Sciatic nerve (tissue), 2 donors: ENCODE measurements around the gene NID1. TPM values are rescaled to one million over a fixed set of nuclear protein-coding genes. Genes with fewer than 3 reads are reported as not detected.
"Not testable (repeated sequence)": the region's sequence is repeated elsewhere in the genome, so short reads cannot be mapped to it uniquely, and the experiment has no call there.

Experiments used
- ATAC-seq: fragments of 200-7000 bp; cut with Tn5 transposase; one replicate; pipeline ENCODE4 v1.9.1; 2020; ENCODE audit warnings: mild to moderate bottlenecking, moderate library complexity
- DNase-seq: peaks from one replicate; pipeline ENCODE4 v3.0.0-alpha.2; 2020; ENCODE audit warnings: low spot score
- intact Hi-C: fragments of 100-400 bp; cut with DNase I; formaldehyde crosslinking; loops from one replicate; pipeline ENCODE4 v1.14.2; 2022
- total RNA-seq: library from RNA; stranded (reverse); fragmentation: NEBNext Ultra II Directional; extraction: Animal tissue kit (Norgen Biotek cat#: 25700); gene quantifications from one replicate; pipeline ENCODE4 v1.2.1, GENCODE V29; 2021
- donor health status: DM: no; HTN: no; CAD: no.
- donor health status: DM: no; HTN: no; CAD: no.

NID1 gene
- total RNA-seq, 1 donor from 2014 or later, result 87.6 TPM

DNA sequence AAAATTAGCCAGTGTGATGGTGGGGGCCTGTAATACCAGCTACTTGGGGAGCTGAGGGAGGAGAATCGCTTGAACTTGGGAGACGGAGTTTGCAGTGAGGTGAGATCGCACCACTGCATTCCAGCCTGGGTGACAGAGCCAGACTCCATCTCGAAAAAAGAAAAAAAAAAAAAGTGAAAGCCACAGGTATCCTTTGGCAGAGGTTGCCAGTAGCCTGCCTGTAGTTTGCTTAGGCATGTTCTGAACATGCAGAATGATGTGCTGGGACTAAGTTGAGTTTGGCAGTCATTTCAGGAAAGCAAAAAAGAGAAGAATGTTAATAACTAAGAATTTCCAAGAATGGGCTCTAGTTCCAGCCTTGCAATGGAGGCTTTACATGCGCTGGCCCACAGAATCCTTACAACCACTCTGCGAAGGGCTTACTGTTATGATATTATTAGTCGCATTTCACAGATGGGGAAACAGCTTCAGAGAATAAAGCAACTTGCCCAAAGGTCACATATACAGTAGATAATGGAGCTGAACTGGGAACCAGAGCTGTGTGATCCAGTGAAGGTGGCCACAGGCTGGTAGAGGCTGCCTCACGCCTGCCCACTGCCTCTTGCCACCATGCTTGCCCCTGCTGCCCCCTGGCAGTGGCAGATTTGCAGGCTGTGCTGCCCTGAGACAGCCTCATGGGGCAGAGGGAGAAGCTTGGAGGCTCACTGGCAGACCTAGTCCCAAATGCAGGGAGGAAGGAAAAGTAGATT, 131.7 kb downstream of the NID1 start:
- intact Hi-C loops, result no loop called here
- peak; percentile 29 for ATAC-seq
- DNase-seq, result no peak

DNA sequence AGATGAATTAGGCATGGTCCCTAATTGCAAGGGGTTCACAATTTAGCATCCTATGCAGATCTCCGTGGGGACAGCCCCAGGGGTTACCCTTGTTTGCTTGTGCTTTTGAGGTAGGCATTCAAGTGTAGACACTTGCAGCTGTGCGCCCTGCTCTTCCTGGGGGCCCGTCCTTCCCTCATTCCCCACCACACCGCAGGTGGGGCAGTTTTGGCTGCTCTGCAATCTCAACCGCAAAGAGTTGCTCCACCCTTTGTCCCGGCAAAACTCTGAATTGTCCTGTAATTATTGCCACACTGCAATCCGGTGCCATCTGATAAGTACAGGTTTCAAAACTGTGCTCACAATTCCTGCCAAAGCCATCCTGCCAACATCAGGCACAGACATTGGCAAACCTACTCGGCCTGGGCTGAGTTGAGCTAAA, 132.8 kb downstream of the NID1 start:
- intact Hi-C loops, result no loop called here
- DNase-seq (no peak), ATAC-seq (no peak)

DNA sequence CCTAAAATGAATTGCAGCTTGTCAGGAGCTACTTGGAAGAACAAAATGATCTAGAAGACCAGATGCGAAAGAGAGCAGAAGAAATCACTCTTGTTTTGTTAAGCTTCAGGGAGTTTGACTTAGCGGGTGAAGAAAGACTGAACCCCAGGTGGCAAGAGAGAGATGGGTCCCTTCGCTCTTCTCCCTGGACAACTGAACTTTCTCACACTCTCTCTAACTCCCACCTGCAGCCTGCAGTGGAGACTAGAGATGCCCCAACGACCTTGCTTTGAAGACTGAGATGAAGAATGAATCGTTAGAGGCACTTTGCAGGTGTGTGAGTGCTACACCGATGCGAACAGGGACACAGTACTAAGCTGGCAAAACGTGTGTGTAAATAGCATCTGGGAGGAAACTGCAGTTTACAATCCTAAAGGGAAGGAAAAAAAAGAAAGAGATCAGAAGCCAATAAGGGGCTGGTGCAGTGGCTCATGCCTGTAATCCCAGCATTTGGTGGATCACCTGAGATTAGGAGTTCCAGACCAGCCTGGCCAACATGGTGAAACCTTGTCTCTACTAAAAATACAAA, 133.6 kb downstream of the NID1 start:
- no peak for ATAC-seq
- intact Hi-C loops, result no loop called here
- no peak for DNase-seq

DNA sequence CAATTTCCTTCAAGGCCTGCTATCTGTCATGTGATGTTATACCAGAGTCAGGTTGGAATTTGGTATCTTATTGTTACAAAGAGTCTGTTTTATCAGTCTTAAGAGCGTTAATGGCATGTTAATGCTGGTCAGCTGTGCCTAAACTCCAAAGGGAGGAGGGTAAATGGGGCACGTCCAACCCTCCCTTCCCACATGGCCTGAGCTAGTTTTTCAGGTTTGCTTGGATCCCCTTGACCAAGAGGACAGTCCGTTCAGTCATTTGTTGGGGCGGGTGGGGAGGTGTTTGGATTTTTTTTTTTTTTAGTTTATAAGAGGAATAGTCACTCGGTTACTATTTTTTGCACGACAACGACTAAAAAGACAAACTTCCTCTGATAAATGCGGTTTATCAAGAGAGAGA, 134.3 kb downstream of the NID1 start:
- ATAC-seq (no peak), DNase-seq (no peak)
- intact Hi-C loops, result no loop called here

DNA sequence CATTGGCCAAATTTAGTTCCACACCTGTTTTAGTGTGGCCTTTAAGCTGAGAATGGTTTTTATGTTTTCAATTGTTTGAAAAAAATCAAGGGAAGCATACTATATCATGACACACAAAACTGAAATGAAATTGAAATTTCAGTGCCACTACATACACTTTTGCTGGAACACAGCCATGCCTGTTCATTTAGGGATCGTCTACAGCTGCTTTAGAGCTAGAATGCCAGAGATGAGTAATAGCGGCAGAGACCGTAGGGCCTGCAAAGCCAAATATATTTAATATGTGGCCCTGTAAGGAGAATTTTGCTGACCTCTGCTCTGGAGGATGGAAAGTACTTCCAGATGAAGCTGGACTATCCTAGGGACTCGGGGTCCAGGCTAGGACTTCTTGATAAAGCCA, 135.7 kb downstream of the NID1 start:
- no peak for DNase-seq
- intact Hi-C loops, result no loop called here
- no peak for ATAC-seq

DNA sequence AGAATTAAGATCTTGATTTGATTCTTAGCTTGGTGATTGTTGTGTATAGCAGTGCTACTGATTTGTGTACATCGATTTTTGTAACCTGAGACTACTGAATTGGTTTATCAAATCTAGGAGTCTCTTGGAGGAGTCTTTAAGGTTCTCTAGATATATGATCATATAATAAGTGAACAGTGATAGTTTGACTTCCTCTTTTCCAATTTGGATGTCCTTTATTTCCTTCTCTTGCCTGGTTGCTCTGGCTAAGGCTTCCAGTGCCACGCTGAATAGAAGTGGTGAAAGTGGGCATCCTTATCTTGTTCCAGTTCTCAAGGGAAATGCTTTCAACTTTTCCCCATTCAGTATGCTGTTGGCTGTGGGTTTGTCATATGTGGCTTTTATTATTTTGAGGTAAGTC, 136.7 kb downstream of the NID1 start:
- intact Hi-C loops, result no loop called here
- DNase-seq (no peak), ATAC-seq (no peak)

DNA sequence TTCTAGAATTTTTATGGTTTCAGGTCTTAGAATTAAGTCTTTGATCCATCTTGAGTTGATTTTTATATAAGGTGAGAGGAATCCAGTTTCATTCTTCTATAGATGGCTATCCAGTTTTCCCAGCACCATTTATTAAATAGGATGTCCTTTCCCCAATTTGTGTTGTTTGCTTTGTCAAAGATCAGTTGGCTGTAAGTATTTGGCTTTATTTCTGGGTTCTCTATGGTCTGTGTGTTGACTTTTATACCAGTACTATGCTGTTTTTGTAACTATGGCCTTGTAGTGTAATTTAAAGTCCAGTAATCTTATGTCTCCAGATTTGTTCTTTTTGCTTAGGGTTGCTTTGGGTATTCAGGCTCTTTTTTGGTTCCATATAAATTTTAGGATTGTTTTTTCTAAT, 137.3 kb downstream of the NID1 start:
- DNase-seq, intact Hi-C loops, ATAC-seq: not testable (repeated sequence)

Other genes starting within 250 kb of the NID1 start
- gene LYST, start 198.2 kb downstream of the NID1 start, total RNA-seq, result 61.9 TPM
- gene GPR137B, start 77.4 kb upstream of the NID1 start, total RNA-seq, result 91.6 TPM
- gene ERO1B, start 216.9 kb upstream of the NID1 start, total RNA-seq, result 10.6 TPM